ENCODE measurements around the gene RPS23.

GRCh38 chr5:82244854-82245635 is 33.1 kb downstream of the RPS23 start:
- no peak for TF ChIP-seq CTCF (IDR thresholded peaks at IDR 0.05)
- no peak for TF ChIP-seq POLR2A (IDR thresholded peaks at IDR 0.05)

Data from body of pancreas (tissue), 4 donors.